DND-41 (cell line): Measurements from ENCODE around the gene KLF3.

Experiments used
- ATAC-seq: fragments of 200-7000 bp; cut with Tn5 transposase; 3 replicates; pipeline ENCODE4 v1.9.1; 2021; ENCODE audit warnings: low read depth; ENCODE audit not compliant: insufficient read depth
- DNase-seq: peaks from one replicate; pipeline ENCODE4 v3.0.0-alpha.2; 2020
- H2AFZ ChIP-seq: 2 replicates; pipeline ENCODE4 v1.6.0; 2012; ENCODE audit warnings: low read depth, low read length
- H3K27ac ChIP-seq: 2 replicates; pipeline ENCODE4 v1.5.1; 2012; ENCODE audit warnings: low read length, inconsistent platforms
- H3K27me3 ChIP-seq: fragments of 200-600 bp; sonication (generic); 2 replicates; pipeline ENCODE4 v1.6.0; 2012; ENCODE audit warnings: low read length, mild to moderate bottlenecking, inconsistent platforms; ENCODE audit not compliant: insufficient read depth, poor library complexity
- H3K36me3 ChIP-seq: 2 replicates; pipeline ENCODE4 v1.5.1; 2012; ENCODE audit warnings: low read length, inconsistent platforms; ENCODE audit not compliant: insufficient read depth
- H3K4me1 ChIP-seq: 2 replicates; pipeline ENCODE4 v1.5.1; 2012; ENCODE audit warnings: mild to moderate bottlenecking, low read length; ENCODE audit not compliant: insufficient read depth
- H3K4me2 ChIP-seq: 2 replicates; pipeline ENCODE4 v1.6.0; 2012; ENCODE audit warnings: mild to moderate bottlenecking, moderate library complexity, low read length, inconsistent platforms; ENCODE audit not compliant: insufficient read depth
- H3K4me3 ChIP-seq, 2 experiments: fragments of 200-600 bp in 1 of 2; shearing (Covaris generic) in 1 of 2; 2 replicates each; pipeline ENCODE4 v1.5.1; 2012 to 2016; ENCODE audit warnings: inconsistent platforms in 2 of 2, low read length in 2 of 2, mild to moderate bottlenecking in 2 of 2, low read depth in 1 of 2, moderate library complexity in 1 of 2
- H3K79me2 ChIP-seq: 2 replicates; pipeline ENCODE4 v1.6.0; 2012; ENCODE audit warnings: low read length, inconsistent platforms; ENCODE audit not compliant: insufficient read depth
- H3K9ac ChIP-seq: 2 replicates; pipeline ENCODE4 v1.6.0; 2012; ENCODE audit warnings: low read depth, mild to moderate bottlenecking, inconsistent platforms, low read length, moderate library complexity
- H3K9me3 ChIP-seq: 2 replicates; pipeline ENCODE4 v1.5.1; 2012; ENCODE audit warnings: low read length, moderate library complexity, mild to moderate bottlenecking, inconsistent platforms; ENCODE audit not compliant: insufficient read depth, severe bottlenecking
- H4K20me1 ChIP-seq: 2 replicates; pipeline ENCODE4 v1.6.0; 2012; ENCODE audit warnings: low read length; ENCODE audit not compliant: insufficient read depth
- CTCF ChIP-seq: IDR thresholded peaks from 2 replicates; pipeline ENCODE4 v1.5.1; 2012; ENCODE audit warnings: borderline replicate concordance, low read length, moderate library complexity, mild to moderate bottlenecking; ENCODE audit not compliant: poor library complexity, severe bottlenecking; ENCODE audit errors: extremely low read depth
- EZH2 ChIP-seq: IDR thresholded peaks from 3 replicates; pipeline ENCODE4 v1.6.1; 2012; ENCODE audit warnings: borderline replicate concordance, low read depth, mild to moderate bottlenecking, moderate library complexity, low read length, inconsistent platforms; ENCODE audit not compliant: severe bottlenecking

The KLF3 gene

GRCh38 chr4:38745881-38746280, 81.9 kb downstream of the KLF3 start:
- no peak overlapping the region for H2AFZ ChIP-seq
- TF ChIP-seq CTCF (no peak), EZH2 (no peak)
- no peak overlapping the region for H3K4me2 ChIP-seq
- H3K9me3 ChIP-seq: peaks cover 9% of the 10 kb centered on the region
- H3K79me2 ChIP-seq: no peaks in the 10 kb centered on the region
- H3K4me3 ChIP-seq: no peak overlapping the region
- H3K4me1 ChIP-seq: no peaks in the 10 kb centered on the region
- no peaks in the 10 kb centered on the region for H4K20me1 ChIP-seq
- H3K9ac ChIP-seq: no peak overlapping the region
- no peaks in the 10 kb centered on the region for H3K36me3 ChIP-seq
- DNase-seq (no peak), ATAC-seq (no peak)
- no peak overlapping the region for H3K27ac ChIP-seq
- no peaks in the 10 kb centered on the region for H3K27me3 ChIP-seq

- H2AFZ ChIP-seq: no peak overlapping the region
- no peaks in the 10 kb centered on the region for H3K27me3 ChIP-seq
- no peak overlapping the region for H3K4me2 ChIP-seq
- H3K4me3 ChIP-seq: no peak overlapping the region
- H3K36me3 ChIP-seq: no peaks in the 10 kb centered on the region
- no peaks in the 10 kb centered on the region for H3K79me2 ChIP-seq
- no peak for DNase-seq
- H4K20me1 ChIP-seq: no peaks in the 10 kb centered on the region
- H3K9ac ChIP-seq: no peak overlapping the region
- TF ChIP-seq EZH2 (no peak), CTCF (no peak)
- no peak for ATAC-seq
- no peak overlapping the region for H3K27ac ChIP-seq
- no peaks in the 10 kb centered on the region for H3K4me1 ChIP-seq
- H3K9me3 ChIP-seq: peaks cover 9% of the 10 kb centered on the region
Measured at GRCh38 chr4:38747629-38748028, 83.6 kb downstream of the KLF3 start.

- TF ChIP-seq CTCF: no peak
- TF ChIP-seq EZH2: no peak
- no peaks in the 10 kb centered on the region for H4K20me1 ChIP-seq
- no peak for DNase-seq
- H3K27ac ChIP-seq: no peak overlapping the region
- no peaks in the 10 kb centered on the region for H3K79me2 ChIP-seq
- H3K4me3 ChIP-seq: no peak overlapping the region
- ATAC-seq: no peak
- H3K4me1 ChIP-seq: no peaks in the 10 kb centered on the region
- no peaks in the 10 kb centered on the region for H3K27me3 ChIP-seq
- H3K4me2 ChIP-seq: no peak overlapping the region
- no peak overlapping the region for H2AFZ ChIP-seq
- H3K9ac ChIP-seq: no peak overlapping the region
- peaks cover 9% of the 10 kb centered on the region for H3K9me3 ChIP-seq
- no peaks in the 10 kb centered on the region for H3K36me3 ChIP-seq
Measured at GRCh38 chr4:38749336-38749735, 85.3 kb downstream of the KLF3 start.
